ENCODE data around the gene CSPG5. TPM values are rescaled to one million over a fixed set of nuclear protein-coding genes. Genes with fewer than 3 reads are reported as not detected.

CSPG5 gene
- total and polyA plus RNA-seq, 9 donors: 0.11 to 0.45 (median 0.30) TPM; not detected in 2

GRCh38 chr3:47553407-47553806, 25.3 kb downstream of the CSPG5 start:
- Histone ChIP-seq H3K4me1 (ENCODE audit: insufficient read depth) (no peaks in the 10 kb centered on the region), H3K9me3 (no peaks in the 10 kb centered on the region), H3K4me3 (no peak overlapping the region), H3K36me3 (no peaks in the 10 kb centered on the region), H3K27me3 (no peaks in the 10 kb centered on the region), H3K27ac (no peak overlapping the region)
- DNase-seq: no peak
- no peak for TF ChIP-seq EP300 (IDR thresholded peaks at IDR 0.05)
- no peak for TF ChIP-seq POLR2A (IDR thresholded peaks at IDR 0.05)
- TF ChIP-seq CTCF (IDR thresholded peaks at IDR 0.05): no peak
- WGBS, 3 donors: 59 to 71% (median 70%) methylated on average over 7 of the region's 7 CpGs
- intact Hi-C loops (cut with DNase I): no loop called here

DNA sequence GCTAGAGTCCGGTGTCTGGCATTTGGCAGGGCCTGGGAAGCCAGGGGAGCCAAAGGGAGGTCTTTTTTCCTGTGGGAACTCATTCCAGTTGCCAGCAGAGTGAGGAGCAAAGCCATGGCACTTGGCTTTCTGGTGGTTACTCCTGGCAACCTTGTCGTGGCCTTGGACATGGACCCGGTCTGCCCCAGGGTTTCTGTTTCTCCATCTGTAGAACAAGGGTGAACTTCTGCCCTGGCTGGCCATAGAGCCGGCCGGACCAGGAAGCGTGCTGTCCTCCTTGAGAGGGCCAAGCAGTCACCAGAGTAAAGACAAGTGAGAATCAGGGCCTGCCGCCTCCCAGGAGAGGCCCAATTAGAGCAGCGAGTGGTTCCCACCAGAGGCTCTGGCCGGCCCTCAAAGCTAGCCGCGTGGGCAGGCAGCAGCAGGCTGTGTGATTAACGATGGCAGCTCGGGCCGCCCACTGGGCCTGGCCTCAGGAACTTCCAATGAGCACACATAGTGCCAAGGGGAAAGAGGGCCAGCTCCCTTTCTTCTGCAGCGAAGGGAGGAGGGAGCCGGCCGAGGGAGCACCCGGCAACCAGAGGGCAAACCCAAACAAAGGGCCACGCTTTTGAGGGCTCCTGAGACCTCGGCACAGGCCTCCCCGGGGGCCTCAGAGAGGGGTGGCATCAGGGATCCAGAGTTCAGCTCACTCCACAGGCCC, 36.0 kb downstream of the CSPG5 start:
- H3K27ac ChIP-seq: peak overlapping the region in 1 of 2 donors; percentile 15
- H3K9me3 ChIP-seq: no peaks in the 10 kb centered on the region
- intact Hi-C loops (cut with DNase I): no loop called here
- H3K4me3 ChIP-seq: no peak overlapping the region
- no peak for TF ChIP-seq EP300 (IDR thresholded peaks at IDR 0.05)
- TF ChIP-seq POLR2A (IDR thresholded peaks at IDR 0.05): no peak
- TF ChIP-seq CTCF (IDR thresholded peaks at IDR 0.05): no peak
- peaks cover 10% of the 10 kb centered on the region for H3K4me1 ChIP-seq (ENCODE audit: insufficient read depth)
- DNase-seq: peak; percentile 23 to 73 (median 53)
- no peaks in the 10 kb centered on the region for H3K27me3 ChIP-seq
- H3K36me3 ChIP-seq: no peaks in the 10 kb centered on the region
- WGBS, 3 donors: 19 to 30% (median 26%) methylated on average over 19 to 21 of the region's 21 CpGs

DNA sequence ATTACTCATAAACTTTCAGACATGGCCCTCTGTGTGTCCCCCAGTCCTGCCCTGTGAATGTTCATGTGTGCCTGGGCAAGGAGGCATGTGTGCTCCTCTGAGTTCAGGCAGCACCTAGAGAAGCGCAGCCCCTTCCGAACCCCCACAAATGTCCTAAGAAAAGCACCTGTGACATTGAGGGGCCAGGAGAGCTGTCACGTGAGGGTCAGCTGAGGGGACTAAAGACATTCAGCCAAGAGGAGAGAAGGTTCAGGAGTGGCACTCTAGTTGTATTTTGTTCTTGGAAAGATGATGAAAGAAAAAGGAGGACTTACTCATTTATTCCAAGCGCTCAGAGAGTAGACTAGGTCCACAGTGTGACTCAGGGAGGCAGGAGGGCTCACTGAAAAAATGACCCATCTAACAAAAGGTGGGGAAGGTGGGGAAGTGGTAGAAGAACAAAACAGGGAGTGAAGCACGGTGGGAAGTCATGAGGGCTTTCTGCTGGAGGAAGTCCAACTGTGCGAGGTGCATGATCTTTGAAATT, 37.0 kb downstream of the CSPG5 start:
- DNase-seq: no peak
- Histone ChIP-seq H3K4me1 (ENCODE audit: insufficient read depth) (peaks cover 10% of the 10 kb centered on the region), H3K27ac (no peak overlapping the region), H3K36me3 (no peaks in the 10 kb centered on the region), H3K9me3 (no peaks in the 10 kb centered on the region), H3K4me3 (no peak overlapping the region), H3K27me3 (no peaks in the 10 kb centered on the region)
- WGBS, 3 donors: 65 to 72% (median 68%) methylated on average over 6 of the region's 6 CpGs
- intact Hi-C loops (cut with DNase I): no loop called here
- TF ChIP-seq EP300 (IDR thresholded peaks at IDR 0.05): no peak
- no peak for TF ChIP-seq POLR2A (IDR thresholded peaks at IDR 0.05)
- TF ChIP-seq CTCF (IDR thresholded peaks at IDR 0.05): no peak

DNA sequence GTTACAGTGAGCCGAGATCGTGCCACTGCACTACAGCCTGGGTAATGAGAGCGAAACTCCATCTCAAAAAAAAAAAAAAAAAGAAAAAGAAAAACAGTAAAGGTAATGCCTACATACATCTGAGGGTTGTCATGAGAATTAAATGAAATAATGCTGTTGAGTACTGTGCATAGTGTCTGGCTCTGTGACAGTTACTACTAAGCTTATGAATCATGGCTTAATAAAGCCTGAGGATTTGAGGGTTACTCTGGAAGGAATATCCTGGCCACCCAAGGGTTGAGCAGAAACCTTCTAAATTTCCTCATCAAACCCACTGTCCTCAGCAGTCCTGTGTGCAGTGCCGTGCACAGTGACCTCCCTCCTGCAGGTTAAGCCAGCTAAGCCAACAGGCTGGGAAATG, 38.4 kb downstream of the CSPG5 start:
- H3K4me3 ChIP-seq: no peak overlapping the region
- no peaks in the 10 kb centered on the region for H3K27me3 ChIP-seq
- intact Hi-C loops (cut with DNase I): no loop called here
- TF ChIP-seq EP300 (IDR thresholded peaks at IDR 0.05) (no peak), POLR2A (IDR thresholded peaks at IDR 0.05) (no peak), CTCF (IDR thresholded peaks at IDR 0.05) (no peak)
- H3K9me3 ChIP-seq: no peaks in the 10 kb centered on the region
- H3K27ac ChIP-seq: no peak overlapping the region
- DNase-seq: no peak
- WGBS, 3 donors: 93 to 96% (median 95%) methylated on average over 4 of the region's 4 CpGs
- H3K4me1 ChIP-seq (ENCODE audit: insufficient read depth): peaks cover 10% of the 10 kb centered on the region
- no peaks in the 10 kb centered on the region for H3K36me3 ChIP-seq
